RWPE1 (cell line): Measurements from ENCODE around the gene SLC29A2.

Source experiments
- CTCF ChIA-PET: fragments of 350-600 bp; sonication (Branson Sonifier 250); formaldehyde crosslinking; extraction: SDS; loops from one replicate; lab custom pipeline; 2021; lab: Yijun Ruan, JAX
- POLR2A ChIA-PET: fragments of 400-600 bp; formaldehyde crosslinking; extraction: SDS; loops from one replicate; lab custom pipeline; 2020; ENCODE audit warnings: antibody characterized with exemption; ENCODE audit not compliant: low non-redundant PET; lab: Yijun Ruan, JAX
- DNase-seq: peaks from one replicate; pipeline ENCODE4 v3.0.0; 2012; ENCODE audit warnings: low spot score
- H3K27ac ChIP-seq: fragments of 450-650 bp; 2 replicates; pipeline ENCODE4 v1.5.1; 2017
- CTCF ChIP-seq: fragments of 450-650 bp; conservative IDR thresholded peaks from 2 replicates; pipeline ENCODE4 v1.5.1; 2017; ENCODE audit warnings: low read depth, mild to moderate bottlenecking

SLC29A2 gene

GRCh38 chr11:66410191-66410590 lies 38.6 kb upstream of the SLC29A2 start:
- no peak for TF ChIP-seq CTCF
- ChIA-PET POLR2A (no interaction called here), CTCF (interaction anchor here (1.3 to 2.2 kb wide), 4 partner anchors 11 to 268 kb away, joined by 3 to 13 read pairs (median 5); partner anchors contain the start of gene NPAS4)
- DNase-seq, result no peak
- no peak overlapping the region for H3K27ac ChIP-seq

DNA sequence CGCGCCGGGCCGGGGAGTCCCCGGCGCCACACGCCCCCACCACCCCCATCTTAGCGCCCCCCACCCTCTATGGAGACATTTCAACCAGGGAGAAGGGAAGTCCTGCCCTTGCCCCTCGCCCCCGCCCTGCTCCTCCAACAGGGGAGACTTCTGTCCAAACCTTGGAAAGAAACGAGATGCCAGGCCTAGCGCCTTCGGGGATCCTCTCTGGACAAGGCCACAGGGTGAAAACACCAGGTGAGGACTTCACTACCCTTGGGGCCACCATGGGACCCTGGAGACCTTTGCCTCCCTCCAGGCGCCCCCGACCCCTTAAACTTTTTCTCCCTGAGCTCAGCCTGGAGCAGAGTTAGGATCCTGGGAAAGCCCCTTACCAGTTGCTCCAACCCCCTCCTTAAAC lies 37.7 kb upstream of the SLC29A2 start:
- ChIA-PET POLR2A (no interaction called here), CTCF (interaction anchor here (0.5 to 2.2 kb wide), 24 partner anchors 9 to 965 kb away, joined by 3 to 13 read pairs (median 4); partner anchors contain the start of genes MRPL11 and RBM4B)
- TF ChIP-seq CTCF, result no peak
- no peak overlapping the region for H3K27ac ChIP-seq
- DNase-seq, result no peak

GRCh38 chr11:66408488-66409214 lies 37.1 kb upstream of the SLC29A2 start:
- TF ChIP-seq CTCF, result peak; percentile 99
- DNase-seq, result peak; percentile 89
- CTCF ChIA-PET, result interaction anchor here (0.5 to 1.7 kb wide), 23 partner anchors 9 to 965 kb away, joined by 3 to 11 read pairs (median 4); partner anchors contain the start of genes MRPL11 and RBM4B
- POLR2A ChIA-PET, result no interaction called here
- no peak overlapping the region for H3K27ac ChIP-seq

DNA sequence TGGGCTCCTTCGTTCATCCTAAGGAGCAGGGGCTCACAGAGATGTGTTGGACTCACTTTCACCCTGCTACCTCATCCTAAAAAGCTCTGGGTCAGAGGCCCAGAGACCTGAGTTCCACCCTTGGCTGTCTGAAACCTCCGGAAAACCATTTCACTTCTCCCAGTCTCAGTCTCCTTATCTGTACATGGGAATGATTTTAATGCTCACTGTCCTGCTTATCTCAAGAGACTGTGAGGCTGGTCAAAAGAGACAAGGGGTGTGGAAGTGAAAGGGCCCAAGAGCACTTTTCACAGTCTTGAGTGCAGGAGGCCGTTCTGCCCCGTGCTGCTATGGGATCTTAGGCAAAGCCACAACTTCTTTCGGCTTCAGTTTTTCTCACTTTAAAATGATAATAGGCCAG lies 36.1 kb upstream of the SLC29A2 start:
- POLR2A ChIA-PET, result no interaction called here
- no peak for TF ChIP-seq CTCF
- H3K27ac ChIP-seq, result no peak overlapping the region
- CTCF ChIA-PET, result interaction anchor here (0.6 to 1.4 kb wide), 6 partner anchors 10 to 866 kb away, joined by 3 to 6 read pairs (median 4); no protein-coding TSS in a partner anchor
- DNase-seq, result no peak

DNA sequence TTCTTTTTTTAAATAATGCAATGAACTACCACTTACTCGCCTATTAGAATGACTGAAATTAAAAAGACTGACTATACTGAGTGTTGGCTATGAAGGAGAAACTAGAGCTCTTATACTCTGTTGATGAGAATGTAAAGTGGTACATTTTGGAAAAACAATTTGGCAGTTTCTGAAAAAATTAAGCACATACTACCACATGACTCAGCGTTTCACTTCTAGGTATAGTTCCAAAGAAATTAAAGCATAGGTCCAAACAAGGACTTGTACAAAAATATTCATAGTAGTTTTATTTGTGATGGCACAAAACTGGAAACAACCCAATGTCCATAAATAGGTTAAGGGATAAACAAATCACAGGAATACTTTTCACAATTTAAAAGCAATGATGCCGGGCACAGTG lies 22.4 kb upstream of the SLC29A2 start:
- ChIA-PET POLR2A (no interaction called here), CTCF (interaction anchor here (1.0 kb wide), 1 partner anchor 82 kb away, joined by 3 read pairs; no protein-coding TSS in a partner anchor)
- DNase-seq, result no peak

More for the DNA sequence above, 22.4 kb upstream of the SLC29A2 start:
- H3K27ac ChIP-seq, result no peak overlapping the region
- TF ChIP-seq CTCF, result no peak
